HFFc6 (cell line): ENCODE measurements around the gene SYNPO2. TPM values are rescaled to one million over a fixed set of nuclear protein-coding genes. Genes with fewer than 3 reads are reported as not detected.

Source experiments
- DNase-seq: peaks from one replicate; pipeline ENCODE4 v3.0.0-alpha.2; 2018
- H3K27ac Mint-ChIP-seq: 2 replicates; pipeline ENCODE4 v1.8.0; 2020; ENCODE audit warnings: mild to moderate bottlenecking, mixed read lengths
- H3K27me3 Mint-ChIP-seq: 2 replicates; pipeline ENCODE4 v1.8.0; 2021; ENCODE audit warnings: mild to moderate bottlenecking, moderate library complexity, mixed read lengths; ENCODE audit not compliant: insufficient read depth
- H3K36me3 Mint-ChIP-seq: 2 replicates; pipeline ENCODE4 v1.8.0; 2021; ENCODE audit warnings: low read depth, mixed read lengths
- H3K4me1 Mint-ChIP-seq: 2 replicates; pipeline ENCODE4 v1.8.0; 2020; ENCODE audit warnings: low read depth, mixed read lengths
- H3K4me3 Mint-ChIP-seq: 2 replicates; pipeline ENCODE4 v1.8.0; 2020; ENCODE audit warnings: mild to moderate bottlenecking, moderate library complexity, mixed read lengths
- H3K9me3 Mint-ChIP-seq: 2 replicates; pipeline ENCODE4 v1.8.0; 2020; ENCODE audit warnings: mild to moderate bottlenecking, mixed read lengths
- CTCF ChIP-seq: fragments of 200-600 bp; sonication (generic); IDR thresholded peaks from 2 replicates; pipeline ENCODE4 v1.5.0; 2021; ENCODE audit warnings: antibody characterized with exemption, mild to moderate bottlenecking
- total RNA-seq, 6 experiments: library from RNA; stranded (reverse); fragmentation: NEBNext Ultra II Directional; extraction: Animal tissue kit (Norgen Biotek cat#: 25700); gene quantifications; 2 replicates in 1 of 6; 3 replicates in 5 of 6; pipeline ENCODE4 v1.2.3, GENCODE V29; 2021

Gene SYNPO2
- total RNA-seq, 6 experiments from 2014 or later: 11.6 to 36.7 (median 12.0) TPM

GRCh38 chr4:118979712-118980111, 91.1 kb downstream of the SYNPO2 start:
- TF ChIP-seq CTCF: no peak
- Mint-ChIP-seq H3K4me1 (peaks cover 54% of the 10 kb centered on the region), H3K27me3 (no peaks in the 10 kb centered on the region; the same call in 1 of the 2 replicates), H3K36me3 (no peaks in the 10 kb centered on the region), H3K4me3 (no peak overlapping the region), H3K9me3 (no peaks in the 10 kb centered on the region), H3K27ac (no peak overlapping the region)
- no peak for DNase-seq

DNA sequence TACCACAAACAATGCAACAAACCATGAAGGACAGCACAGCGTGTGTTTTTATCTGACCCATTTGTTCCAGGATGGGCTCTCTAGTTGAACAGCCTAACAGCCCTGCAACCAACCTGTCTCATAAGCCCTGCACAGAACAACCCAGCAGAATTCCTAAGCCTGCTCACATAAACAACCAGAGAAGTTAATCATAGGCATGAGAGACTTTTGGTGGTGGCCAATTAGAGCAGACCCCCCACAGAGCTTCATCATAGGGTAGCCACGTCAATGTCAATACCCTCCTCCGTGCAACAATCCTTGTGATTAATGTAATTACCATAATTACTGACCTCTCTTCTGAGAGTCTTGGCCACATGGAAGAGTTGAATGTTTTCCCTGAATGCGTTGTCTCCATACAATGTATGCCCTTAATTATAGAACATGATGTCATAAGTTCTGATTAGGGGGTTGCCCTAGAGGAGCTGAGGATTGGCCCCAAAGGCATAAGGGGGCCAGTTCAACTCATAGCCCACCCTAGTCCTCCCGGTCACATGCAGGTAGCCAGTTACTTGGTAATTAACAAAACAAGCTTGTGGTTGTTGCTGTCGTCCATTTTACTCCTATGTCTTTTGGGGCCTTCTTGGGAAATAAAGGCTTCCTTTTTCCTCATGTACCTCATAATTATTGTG, 92.7 kb downstream of the SYNPO2 start:
- peak; percentile 62 for DNase-seq
- no peak for TF ChIP-seq CTCF
- H3K27ac Mint-ChIP-seq: peak overlapping the region; percentile 71
- no peaks in the 10 kb centered on the region for H3K9me3 Mint-ChIP-seq
- H3K27me3 Mint-ChIP-seq: no peaks in the 10 kb centered on the region; the same call in 1 of the 2 replicates
- no peaks in the 10 kb centered on the region; the same call in 1 of the 2 replicates for H3K36me3 Mint-ChIP-seq
- peaks cover 58% of the 10 kb centered on the region for H3K4me1 Mint-ChIP-seq
- H3K4me3 Mint-ChIP-seq: no peak overlapping the region

GRCh38 chr4:118981839-118982381, 93.3 kb downstream of the SYNPO2 start:
- Mint-ChIP-seq H3K27ac (peak overlapping the region; percentile 71), H3K36me3 (no peaks in the 10 kb centered on the region; the same call in 1 of the 2 replicates), H3K4me1 (peaks cover 65% of the 10 kb centered on the region), H3K4me3 (peak overlapping the region; percentile 42; the same call in 1 of the 2 replicates), H3K9me3 (no peaks in the 10 kb centered on the region), H3K27me3 (no peaks in the 10 kb centered on the region; the same call in 1 of the 2 replicates)
- DNase-seq: peak; percentile 95
- peak; percentile 89 for TF ChIP-seq CTCF

- Mint-ChIP-seq H3K27me3 (no peaks in the 10 kb centered on the region; the same call in 1 of the 2 replicates), H3K36me3 (no peaks in the 10 kb centered on the region; the same call in 1 of the 2 replicates), H3K4me1 (peaks cover 75% of the 10 kb centered on the region), H3K27ac (peak overlapping the region; percentile 7), H3K4me3 (no peak overlapping the region), H3K9me3 (no peaks in the 10 kb centered on the region)
- no peak for DNase-seq
- no peak for TF ChIP-seq CTCF
These were observed 94.6 kb downstream of the SYNPO2 start for GRCh38 chr4:118983293-118983692.

GRCh38 chr4:118983831-118984230, 95.2 kb downstream of the SYNPO2 start:
- Mint-ChIP-seq H3K4me1 (peaks cover 80% of the 10 kb centered on the region), H3K4me3 (no peak overlapping the region), H3K36me3 (no peaks in the 10 kb centered on the region; the same call in 1 of the 2 replicates), H3K27ac (peak overlapping the region; percentile 7), H3K9me3 (no peaks in the 10 kb centered on the region), H3K27me3 (no peaks in the 10 kb centered on the region; the same call in 1 of the 2 replicates)
- DNase-seq: no peak
- TF ChIP-seq CTCF: no peak
